Bronchial epithelial cell (primary cell): ENCODE data around the gene SLC9A1. TPM values are rescaled to one million over a fixed set of nuclear protein-coding genes. Genes with fewer than 3 reads are reported as not detected.
A peak's percentile ranks its signal among the peaks of the same experiment; 100 is the strongest.

ENCODE experiments used
- DNase-seq: peaks from one replicate; pipeline ENCODE4 v3.0.0-alpha.2; 2010; ENCODE audit warnings: low read depth
- FAIRE-seq: peaks from 2 replicates; lab custom pipeline; 2011; peaks lifted over from hg19 to GRCh38; lab: Jason Lieb, UNC
- H3K27me3 ChIP-seq: 2 replicates; pipeline ENCODE4 v1.5.1; 2011; ENCODE audit warnings: low read length; ENCODE audit not compliant: control insufficient read depth, insufficient read depth
- H3K36me3 ChIP-seq: 2 replicates; pipeline ENCODE4 v1.5.1; 2011; ENCODE audit warnings: low read length; ENCODE audit not compliant: control insufficient read depth, insufficient read depth
- H3K4me3 ChIP-seq: 2 replicates; pipeline ENCODE4 v1.5.1; 2011; ENCODE audit warnings: mild to moderate bottlenecking, low read depth, low read length, control low read depth
- CTCF ChIP-seq: IDR thresholded peaks from 2 replicates; pipeline ENCODE4 v1.5.1; 2011; ENCODE audit warnings: mild to moderate bottlenecking, moderate library complexity, low read length, control low read depth, inconsistent platforms; ENCODE audit not compliant: insufficient read depth, severe bottlenecking
- total RNA-seq: library from RNA; depleted of rRNA; stranded (reverse); fragments of >200 nt; gene quantifications from 2 replicates; pipeline ENCODE4 v1.2.1, GENCODE V29; 2014

SLC9A1 gene
- total RNA-seq, 1 donor from 2014 or later: 5.0 TPM

GRCh38 chr1:27108588-27108987 lies 46.3 kb downstream of the SLC9A1 start:
- no peak for FAIRE-seq
- peaks cover 22% of the 10 kb centered on the region for H3K36me3 ChIP-seq

GRCh38 chr1:27106561-27107323 lies 48.2 kb downstream of the SLC9A1 start:
- Histone ChIP-seq H3K27me3 (no peaks in the 10 kb centered on the region), H3K36me3 (peaks cover 26% of the 10 kb centered on the region), H3K4me3 (no peak overlapping the region)
- TF ChIP-seq CTCF: no peak
- FAIRE-seq (peak; percentile 18), DNase-seq (no peak)

More at GRCh38 chr1:27108588-27108987, 46.3 kb downstream of the SLC9A1 start:
- TF ChIP-seq CTCF: no peak
- Histone ChIP-seq H3K4me3 (no peak overlapping the region), H3K27me3 (no peaks in the 10 kb centered on the region)
- no peak for DNase-seq

GRCh38 chr1:27105018-27105417 lies 49.9 kb downstream of the SLC9A1 start:
- peaks cover 33% of the 10 kb centered on the region for H3K36me3 ChIP-seq
- no peak for DNase-seq
- FAIRE-seq: no peak

DNA sequence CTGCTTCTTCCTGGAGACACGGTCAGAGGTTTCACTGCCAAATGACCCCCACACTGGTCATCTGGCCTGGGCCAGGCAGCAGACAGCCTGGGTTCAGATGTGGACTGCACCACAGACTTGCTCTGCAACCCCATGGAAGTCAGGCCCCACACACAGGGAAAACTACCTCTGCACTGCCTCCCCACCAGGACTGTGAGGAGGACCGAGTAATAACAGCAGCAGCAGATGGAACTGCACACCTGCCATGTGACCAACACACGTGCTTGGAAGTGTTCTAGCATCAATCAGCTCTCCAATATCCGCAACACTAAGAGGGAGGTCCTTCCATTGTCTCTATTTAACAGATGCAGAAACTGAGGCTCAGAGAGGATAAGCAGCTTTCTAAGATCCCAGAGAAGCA lies 51.4 kb downstream of the SLC9A1 start:
- DNase-seq (no peak), FAIRE-seq (peak; percentile 18)
- Histone ChIP-seq H3K27me3 (no peaks in the 10 kb centered on the region), H3K4me3 (no peak overlapping the region), H3K36me3 (peaks cover 24% of the 10 kb centered on the region)
- no peak for TF ChIP-seq CTCF

More at GRCh38 chr1:27105018-27105417, 49.9 kb downstream of the SLC9A1 start:
- H3K4me3 ChIP-seq: no peak overlapping the region
- H3K27me3 ChIP-seq: no peaks in the 10 kb centered on the region
- TF ChIP-seq CTCF: no peak

- no peak for FAIRE-seq
Observed at GRCh38 chr1:27102707-27103468, 52.0 kb downstream of the SLC9A1 start.

More at GRCh38 chr1:27102707-27103468, 52.0 kb downstream of the SLC9A1 start:
- H3K27me3 ChIP-seq: no peaks in the 10 kb centered on the region
- H3K4me3 ChIP-seq: no peak overlapping the region
- peak; percentile 24 for DNase-seq
- peaks cover 24% of the 10 kb centered on the region for H3K36me3 ChIP-seq
- peak; percentile 97 for TF ChIP-seq CTCF
